Activated CD4-positive, alpha-beta memory T cell treated with anti-CD3 and anti-CD28 coated beads, Interleukin-2, amount 10 ng/mL, durations not matched to agents 7 days and 5 days (primary cell): ENCODE data around the gene ZNF791. TPM values are rescaled to one million over a fixed set of nuclear protein-coding genes. Genes with fewer than 3 reads are reported as not detected.
"Not testable (repeated sequence)": the region's sequence is repeated elsewhere in the genome, so short reads cannot be mapped to it uniquely, and the experiment has no call there.

ENCODE experiments used
- CTCF ChIA-PET: fragments of 350-600 bp; sonication (Branson Sonifier 250); formaldehyde crosslinking; loops from one replicate; lab custom pipeline; 2021; ENCODE audit warnings: antibody characterized with exemption, inconsistent platforms; lab: Charles Lee
- POLR2A ChIA-PET: fragments of 350-600 bp; sonication (Branson Sonifier 250); formaldehyde crosslinking; loops from one replicate; lab custom pipeline; 2021; ENCODE audit warnings: antibody characterized with exemption; lab: Charles Lee
- DNase-seq: peaks from one replicate; pipeline ENCODE4 v3.0.0-alpha.2; 2020
- H3K27ac Mint-ChIP-seq: one replicate; pipeline ENCODE4 v1.8.0; 2021; ENCODE audit warnings: mild to moderate bottlenecking, mixed read lengths
- H3K27me3 Mint-ChIP-seq: one replicate; pipeline ENCODE4 v1.8.0; 2021; ENCODE audit warnings: mixed read lengths
- H3K36me3 Mint-ChIP-seq: one replicate; pipeline ENCODE4 v1.8.0; 2021; ENCODE audit warnings: low read depth, mixed read lengths
- H3K4me1 Mint-ChIP-seq: one replicate; pipeline ENCODE4 v1.8.0; 2021; ENCODE audit warnings: mixed read lengths
- H3K4me3 Mint-ChIP-seq: one replicate; pipeline ENCODE4 v1.8.0; 2021; ENCODE audit warnings: mild to moderate bottlenecking, mixed read lengths
- H3K9me3 Mint-ChIP-seq: one replicate; pipeline ENCODE4 v1.8.0; 2021; ENCODE audit warnings: mixed read lengths
- total RNA-seq, 2 experiments: library from RNA; stranded (reverse); gene quantifications; one replicate each; pipeline ENCODE4 v1.2.3, GENCODE V29; 2021

Gene ZNF791
- total RNA-seq, 2 experiments from 2014 or later, result 39.9 to 44.3 TPM

GRCh38 chr19:12670159-12670928, 59.6 kb downstream of the ZNF791 start:
- Mint-ChIP-seq H3K4me1 (peaks cover 48% of the 10 kb centered on the region), H3K4me3 (peak overlapping the region; percentile 89), H3K27me3 (no peaks in the 10 kb centered on the region), H3K36me3 (peaks cover 34% of the 10 kb centered on the region), H3K9me3 (no peaks in the 10 kb centered on the region), H3K27ac (peak overlapping the region; percentile 97)
- no peak for DNase-seq
- POLR2A ChIA-PET, result interaction anchor here (0.9 to 5.4 kb wide), 7 partner anchors 8 to 106 kb away, joined by 3 to 37 read pairs (median 14); partner anchors contain the start of genes DHPS and TNPO2
- CTCF ChIA-PET, result interaction anchor here (1.7 to 7.0 kb wide), 2 partner anchors 8 to 106 kb away, joined by 5 to 44 read pairs; no protein-coding TSS in a partner anchor

- no peak for DNase-seq
- H3K9me3 Mint-ChIP-seq, result no peaks in the 10 kb centered on the region
- CTCF ChIA-PET, result interaction anchor here (0.6 to 7.0 kb wide), 7 partner anchors 9 to 122 kb away, joined by 3 to 44 read pairs (median 3); partner anchors contain the start of gene DHPS
- H3K4me1 Mint-ChIP-seq, result peaks cover 39% of the 10 kb centered on the region
- peaks cover 48% of the 10 kb centered on the region for H3K36me3 Mint-ChIP-seq
- H3K27me3 Mint-ChIP-seq, result no peaks in the 10 kb centered on the region
- no peak overlapping the region for H3K4me3 Mint-ChIP-seq
- POLR2A ChIA-PET, result interaction anchor here (0.8 to 3.2 kb wide), 5 partner anchors 9 to 177 kb away, joined by 3 to 19 read pairs (median 4); partner anchors contain the start of gene DHPS
- H3K27ac Mint-ChIP-seq, result no peak overlapping the region
Measured at GRCh38 chr19:12672744-12673143, 62.0 kb downstream of the ZNF791 start.

- Mint-ChIP-seq H3K27ac (no peak overlapping the region), H3K36me3 (peaks cover 60% of the 10 kb centered on the region), H3K4me1 (peaks cover 32% of the 10 kb centered on the region), H3K9me3 (no peaks in the 10 kb centered on the region), H3K4me3 (no peak overlapping the region), H3K27me3 (no peaks in the 10 kb centered on the region)
- CTCF ChIA-PET, result interaction anchor here (1.4 to 2.1 kb wide), 4 partner anchors 85 to 120 kb away, joined by 5 to 6 read pairs (median 5); no protein-coding TSS in a partner anchor
- POLR2A ChIA-PET, result no interaction called here
- DNase-seq, result no peak
Measured at GRCh38 chr19:12675399-12675798, 64.7 kb downstream of the ZNF791 start.

DNA sequence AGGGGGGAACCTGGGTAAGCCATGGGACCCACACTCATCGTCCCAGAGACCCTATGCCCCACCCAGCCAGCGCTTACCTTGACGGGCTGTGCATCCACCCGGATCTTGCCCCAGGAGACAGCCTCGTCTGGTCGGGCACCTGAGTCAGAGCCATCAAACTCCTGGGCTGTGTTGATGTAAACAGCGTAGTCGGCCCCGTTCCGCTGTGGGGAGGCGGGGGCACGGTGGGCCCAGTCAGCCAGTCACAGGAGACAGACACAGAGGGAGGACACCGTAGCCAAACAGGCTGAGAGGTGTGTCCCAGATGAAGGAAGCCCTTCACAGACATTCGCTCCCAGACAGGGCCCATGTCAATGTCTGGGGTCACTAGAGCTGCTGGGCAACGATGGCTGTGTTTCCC, 65.2 kb downstream of the ZNF791 start:
- ChIA-PET POLR2A (interaction anchor here (1.3 to 1.4 kb wide), 2 partner anchors 20 to 124 kb away, joined by 4 to 10 read pairs; partner anchors contain the start of gene FBXW9), CTCF (interaction anchor here (0.8 to 2.1 kb wide), 8 partner anchors 45 to 171 kb away, joined by 3 to 6 read pairs (median 5); no protein-coding TSS in a partner anchor)
- H3K36me3 Mint-ChIP-seq, result peaks cover 62% of the 10 kb centered on the region
- no peaks in the 10 kb centered on the region for H3K9me3 Mint-ChIP-seq
- no peak overlapping the region for H3K4me3 Mint-ChIP-seq
- DNase-seq, result no peak
- no peaks in the 10 kb centered on the region for H3K27me3 Mint-ChIP-seq
- no peak overlapping the region for H3K27ac Mint-ChIP-seq
- peaks cover 28% of the 10 kb centered on the region for H3K4me1 Mint-ChIP-seq

GRCh38 chr19:12676384-12676792, 65.7 kb downstream of the ZNF791 start:
- Mint-ChIP-seq H3K36me3 (peaks cover 65% of the 10 kb centered on the region), H3K27ac (no peak overlapping the region), H3K9me3 (no peaks in the 10 kb centered on the region), H3K4me3 (no peak overlapping the region), H3K27me3 (no peaks in the 10 kb centered on the region), H3K4me1 (peaks cover 32% of the 10 kb centered on the region)
- ChIA-PET POLR2A (interaction anchor here (1.3 to 1.4 kb wide), 2 partner anchors 20 to 124 kb away, joined by 4 to 10 read pairs; partner anchors contain the start of gene FBXW9), CTCF (interaction anchor here (0.8 to 2.1 kb wide), 10 partner anchors 20 to 171 kb away, joined by 3 to 12 read pairs (median 5); partner anchors contain the start of gene FBXW9)
- DNase-seq, result peak; percentile 87

DNA sequence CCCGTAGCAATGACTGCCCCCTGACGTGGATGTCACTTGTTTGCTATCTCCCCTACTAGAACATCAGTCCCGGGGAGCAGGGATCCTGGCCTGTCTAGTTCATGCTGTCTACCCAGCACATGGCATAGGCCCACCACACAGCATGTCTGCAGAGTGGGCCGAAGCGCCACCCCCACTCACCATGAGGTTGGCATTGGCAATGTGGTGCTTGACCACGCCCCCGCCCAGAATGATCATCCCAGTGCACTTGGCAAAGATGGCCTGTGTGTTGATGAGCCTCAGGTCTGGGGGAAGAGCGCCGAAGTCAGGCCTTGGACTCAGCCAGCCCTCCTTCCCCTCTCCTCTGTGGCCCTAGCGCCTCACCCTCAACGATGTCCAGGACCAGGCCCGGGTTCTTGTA, 66.2 kb downstream of the ZNF791 start:
- ChIA-PET CTCF (interaction anchor here (0.8 to 1.8 kb wide), 9 partner anchors 11 to 170 kb away, joined by 3 to 12 read pairs (median 5); partner anchors contain the start of genes FBXW9, MAN2B1 and WDR83), POLR2A (interaction anchor here (1.3 to 1.4 kb wide), 2 partner anchors 19 to 125 kb away, joined by 4 to 10 read pairs; partner anchors contain the start of gene FBXW9)
- H3K27ac Mint-ChIP-seq, result no peak overlapping the region
- no peaks in the 10 kb centered on the region for H3K27me3 Mint-ChIP-seq
- H3K36me3 Mint-ChIP-seq, result peaks cover 63% of the 10 kb centered on the region
- H3K9me3 Mint-ChIP-seq, result no peaks in the 10 kb centered on the region
- H3K4me3 Mint-ChIP-seq, result no peak overlapping the region
- DNase-seq, result no peak
- peaks cover 30% of the 10 kb centered on the region for H3K4me1 Mint-ChIP-seq

GRCh38 chr19:12678039-12678438, 67.3 kb downstream of the ZNF791 start:
- H3K27ac Mint-ChIP-seq, H3K27me3 Mint-ChIP-seq, DNase-seq, H3K9me3 Mint-ChIP-seq, H3K4me3 Mint-ChIP-seq: not testable (repeated sequence)
- ChIA-PET CTCF (interaction anchor here (0.6 to 1.8 kb wide), 7 partner anchors 9 to 1054 kb away, joined by 4 to 12 read pairs (median 5); partner anchors contain the start of genes FBXW9, GET3, MAN2B1 and TRIR), POLR2A (interaction anchor here (1.0 to 1.5 kb wide), 3 partner anchors 9 to 67 kb away, joined by 3 to 5 read pairs (median 4); partner anchors contain the start of genes ZNF490 and ZNF791)
- Mint-ChIP-seq H3K36me3 (peaks cover 57% of the 10 kb centered on the region), H3K4me1 (peaks cover 28% of the 10 kb centered on the region)

DNA sequence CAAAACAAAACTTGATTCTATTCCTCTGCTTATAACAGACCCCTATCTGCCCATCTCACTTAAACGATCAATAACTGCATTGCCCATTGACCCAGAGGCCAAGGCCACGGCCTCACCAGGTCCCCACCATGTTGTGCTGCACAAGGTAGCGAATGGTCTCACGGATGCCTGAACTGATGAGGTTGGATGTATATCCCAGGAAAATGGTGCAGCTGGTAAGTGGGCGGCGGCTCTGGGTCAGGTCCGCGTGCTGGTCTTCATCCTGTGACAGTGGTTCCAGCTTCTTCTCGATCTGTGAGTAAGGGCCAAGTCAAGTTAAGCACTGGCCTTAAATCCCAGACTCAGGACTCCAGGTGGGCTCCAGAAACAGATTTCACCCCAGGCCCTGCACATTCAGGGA, 69.3 kb downstream of the ZNF791 start:
- peaks cover 44% of the 10 kb centered on the region for H3K36me3 Mint-ChIP-seq
- DNase-seq, result no peak

DNA sequence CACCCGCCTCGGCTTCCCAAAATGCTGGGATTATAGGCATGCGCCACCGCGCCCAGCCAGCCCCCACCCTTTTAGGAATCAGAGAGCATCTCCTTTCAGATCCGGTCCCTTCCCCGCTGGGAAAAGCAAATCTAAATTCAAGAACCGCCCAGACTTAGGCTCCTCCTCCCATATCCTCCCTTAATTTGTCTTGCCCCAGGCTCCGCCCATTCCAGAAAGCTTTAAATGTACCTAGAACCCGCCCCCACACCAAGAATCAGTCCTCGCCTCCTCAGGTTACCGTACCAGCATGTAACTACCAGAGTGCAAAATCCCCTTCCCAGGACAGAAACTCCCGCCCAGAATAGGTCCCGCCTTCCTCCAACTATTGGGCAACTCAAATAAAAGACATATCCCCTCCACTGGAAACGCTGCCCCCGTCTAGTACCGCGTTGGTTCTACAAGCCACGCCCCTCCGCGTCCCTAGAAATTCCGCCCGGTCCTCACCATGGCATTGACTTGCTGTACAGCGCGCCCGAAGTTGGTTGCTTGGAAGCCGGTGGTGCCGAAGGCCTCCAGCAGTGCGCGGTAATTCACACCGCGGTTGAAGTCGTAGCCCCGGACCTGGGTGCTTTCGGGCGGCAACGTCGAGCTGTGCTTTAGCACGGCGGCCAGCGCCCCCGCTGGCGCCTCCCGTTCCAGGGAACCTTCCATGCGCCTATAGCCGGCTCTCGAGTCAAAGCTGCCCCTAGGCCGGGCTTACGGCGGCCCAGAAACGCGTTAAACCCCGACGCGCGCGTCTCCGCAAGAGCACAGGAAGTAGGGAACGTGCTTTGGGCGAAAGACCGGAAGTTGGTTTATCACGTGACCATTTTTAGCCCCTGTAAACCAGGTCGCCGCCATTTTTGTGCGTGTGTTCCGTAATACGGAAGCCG, 70.6 kb downstream of the ZNF791 start, which contains the start of gene DHPS:
DHPS (minus strand) TSS at position 807 of the 914 bp plus-strand sequence; CDS start at position 693, 114 bp downstream.
- ChIA-PET CTCF (interaction anchor here (0.7 to 1.9 kb wide), 10 partner anchors 9 to 284 kb away, joined by 3 to 11 read pairs (median 4); partner anchors contain the start of genes FBXW9 and TNPO2), POLR2A (interaction anchor here (0.6 to 3.2 kb wide), 21 partner anchors 9 to 186 kb away, joined by 3 to 23 read pairs (median 5); partner anchors contain the start of genes FBXW9, JUNB, MAN2B1 and TNPO2)
- Mint-ChIP-seq H3K36me3 (peaks cover 33% of the 10 kb centered on the region), H3K27ac (peak within 1 kb of the TSS; percentile 95), H3K4me1 (peaks cover 28% of the 10 kb centered on the region), H3K4me3 (peak within 1 kb of the TSS; percentile 94), H3K27me3 (no peaks in the 10 kb centered on the region), H3K9me3 (no peaks in the 10 kb centered on the region)
- DNase-seq, result peak; percentile 94

More for the DNA sequence above, 69.3 kb downstream of the ZNF791 start:
- no peaks in the 10 kb centered on the region for H3K9me3 Mint-ChIP-seq
- ChIA-PET POLR2A (interaction anchor here (2.8 to 3.2 kb wide), 2 partner anchors 11 to 14 kb away, joined by 13 to 23 read pairs; partner anchors contain the start of genes MAN2B1 and WDR83), CTCF (interaction anchor here (1.2 kb wide), 1 partner anchor 116 kb away, joined by 4 read pairs; no protein-coding TSS in a partner anchor)
- peak overlapping the region; percentile 94 for H3K4me3 Mint-ChIP-seq
- no peak overlapping the region for H3K27ac Mint-ChIP-seq
- no peaks in the 10 kb centered on the region for H3K27me3 Mint-ChIP-seq
- peaks cover 29% of the 10 kb centered on the region for H3K4me1 Mint-ChIP-seq
